Activated naive CD4-positive, alpha-beta T cell treated with anti-CD3 and anti-CD28 coated beads for 36 hours (primary cell): Measurements from ENCODE around the gene TLR9. TPM values are rescaled to one million over a fixed set of nuclear protein-coding genes. Genes with fewer than 3 reads are reported as not detected.
A peak's percentile ranks its signal among the peaks of the same experiment; 100 is the strongest.

Experiments
- CTCF ChIA-PET: fragments of 350-600 bp; sonication (Branson Sonifier 250); formaldehyde crosslinking; loops from one replicate; lab custom pipeline; 2021; ENCODE audit warnings: antibody characterized with exemption; lab: Charles Lee
- DNase-seq: peaks from one replicate; pipeline ENCODE4 v3.0.0-alpha.2; 2020
- H3K27ac Mint-ChIP-seq: one replicate; pipeline ENCODE4 v1.8.0; 2021; ENCODE audit warnings: mild to moderate bottlenecking, mixed read lengths
- H3K27me3 Mint-ChIP-seq: one replicate; pipeline ENCODE4 v1.8.0; 2021; ENCODE audit warnings: low read depth, mixed read lengths
- H3K36me3 Mint-ChIP-seq: one replicate; pipeline ENCODE4 v1.8.0; 2021; ENCODE audit warnings: low read depth, mixed read lengths
- H3K4me1 Mint-ChIP-seq: one replicate; pipeline ENCODE4 v1.8.0; 2021; ENCODE audit warnings: low read depth, mixed read lengths
- H3K4me3 Mint-ChIP-seq: one replicate; pipeline ENCODE4 v1.8.0; 2021; ENCODE audit warnings: mild to moderate bottlenecking, moderate library complexity, mixed read lengths
- H3K9me3 Mint-ChIP-seq: one replicate; pipeline ENCODE4 v1.8.0; 2021; ENCODE audit warnings: mixed read lengths
- intact Hi-C: fragments of 100-400 bp; cut with micrococcal nuclease; formaldehyde crosslinking; loops from one replicate; pipeline ENCODE4 v1.15.1; 2023
- total RNA-seq, 2 experiments: library from RNA; stranded (reverse); gene quantifications; one replicate each; pipeline ENCODE4 v1.2.3, GENCODE V29; 2021

Gene TLR9
- total RNA-seq, 2 experiments from 2014 or later: 0.62 to 0.89 TPM

DNA sequence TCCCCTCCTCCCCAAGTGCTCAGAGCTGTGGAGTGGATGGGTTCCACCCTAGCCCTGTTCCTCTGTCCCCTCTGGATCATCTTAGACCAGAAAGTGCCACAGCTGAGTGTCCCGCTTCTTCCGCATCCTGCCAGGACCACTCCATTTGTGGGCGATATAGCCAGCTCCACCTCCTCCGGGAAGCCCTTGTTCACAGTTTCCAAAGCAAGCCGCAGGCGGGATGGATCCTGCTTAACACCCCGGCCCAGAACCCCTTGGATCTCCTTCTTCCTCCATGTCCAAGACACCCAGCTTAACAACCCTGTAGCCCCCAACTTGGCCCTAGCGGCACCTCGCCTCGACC is 28.0 kb downstream of the TLR9 start:
- Mint-ChIP-seq H3K4me1 (peaks cover 54% of the 10 kb centered on the region), H3K36me3 (peaks cover 24% of the 10 kb centered on the region), H3K27ac (peak overlapping the region; percentile 84), H3K27me3 (no peaks in the 10 kb centered on the region), H3K4me3 (peak overlapping the region; percentile 92), H3K9me3 (no peaks in the 10 kb centered on the region)
- CTCF ChIA-PET: interaction anchor here (1.3 to 1.8 kb wide), 3 partner anchors 23 to 196 kb away, joined by 4 to 14 read pairs (median 5); no protein-coding TSS in a partner anchor
- intact Hi-C loops: loop anchor here (1.0 kb wide), 1 partner anchor 140 kb away; no protein-coding TSS in a partner anchor
- DNase-seq: no peak

DNA sequence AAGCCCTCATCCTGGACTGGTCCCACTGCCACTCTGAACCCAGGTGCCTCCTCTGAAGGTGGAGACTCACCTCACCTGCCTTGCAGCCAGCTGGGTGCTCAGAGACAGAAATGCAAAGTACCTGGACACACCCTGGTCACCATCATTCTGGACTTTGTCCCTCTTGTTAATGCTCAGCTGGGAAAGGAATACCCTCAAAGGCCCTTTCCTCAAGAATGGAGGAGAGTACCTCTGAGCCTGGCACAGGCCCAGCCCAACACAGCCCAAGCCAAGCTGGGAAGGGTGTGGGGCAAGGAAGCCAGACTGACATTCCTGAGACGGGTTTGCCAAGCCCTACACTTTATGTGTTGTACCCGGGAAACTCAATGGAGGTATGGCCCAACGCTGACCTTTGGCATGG is 28.5 kb downstream of the TLR9 start:
- Mint-ChIP-seq H3K9me3 (no peaks in the 10 kb centered on the region), H3K36me3 (peaks cover 21% of the 10 kb centered on the region), H3K4me1 (peaks cover 49% of the 10 kb centered on the region), H3K27ac (peak overlapping the region; percentile 4), H3K4me3 (no peak overlapping the region), H3K27me3 (no peaks in the 10 kb centered on the region)
- no peak for DNase-seq
- intact Hi-C loops: loop anchor here (1.0 kb wide), 1 partner anchor 140 kb away; no protein-coding TSS in a partner anchor
- CTCF ChIA-PET: interaction anchor here (1.3 to 1.8 kb wide), 3 partner anchors 23 to 196 kb away, joined by 4 to 14 read pairs (median 5); no protein-coding TSS in a partner anchor

DNA sequence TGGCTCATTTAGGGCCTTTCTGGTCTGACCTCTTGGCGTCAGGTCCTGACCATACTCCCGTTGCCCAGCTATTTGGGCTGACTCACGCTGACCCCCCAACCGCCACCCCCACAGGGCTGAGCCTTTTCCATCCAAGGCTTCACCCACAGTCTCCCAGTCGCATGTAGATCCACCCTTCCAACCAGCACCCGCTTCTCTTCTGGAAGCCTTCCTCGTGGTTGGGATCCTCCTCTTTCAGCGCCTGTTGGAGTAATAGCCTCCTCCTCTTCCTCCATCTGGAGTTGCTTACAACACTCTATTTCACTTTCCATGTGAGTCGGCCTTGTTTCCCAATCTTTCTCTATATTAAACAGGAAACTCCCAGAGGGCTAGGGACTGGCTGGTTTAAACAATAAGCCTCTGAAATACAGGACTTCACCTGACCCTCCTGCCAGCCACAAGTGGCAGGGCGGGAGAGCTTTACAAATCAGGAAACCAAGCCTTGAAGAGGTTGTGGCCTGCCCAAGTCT is 29.6 kb downstream of the TLR9 start:
- intact Hi-C loops: no loop called here
- no peaks in the 10 kb centered on the region for H3K9me3 Mint-ChIP-seq
- peaks cover 38% of the 10 kb centered on the region for H3K4me1 Mint-ChIP-seq
- H3K27ac Mint-ChIP-seq: no peak overlapping the region
- no peak for DNase-seq
- no peaks in the 10 kb centered on the region for H3K27me3 Mint-ChIP-seq
- CTCF ChIA-PET: interaction anchor here (1.4 to 1.8 kb wide), 2 partner anchors 24 to 143 kb away, joined by 5 read pairs; no protein-coding TSS in a partner anchor
- H3K36me3 Mint-ChIP-seq: peaks cover 14% of the 10 kb centered on the region
- H3K4me3 Mint-ChIP-seq: no peak overlapping the region

DNA sequence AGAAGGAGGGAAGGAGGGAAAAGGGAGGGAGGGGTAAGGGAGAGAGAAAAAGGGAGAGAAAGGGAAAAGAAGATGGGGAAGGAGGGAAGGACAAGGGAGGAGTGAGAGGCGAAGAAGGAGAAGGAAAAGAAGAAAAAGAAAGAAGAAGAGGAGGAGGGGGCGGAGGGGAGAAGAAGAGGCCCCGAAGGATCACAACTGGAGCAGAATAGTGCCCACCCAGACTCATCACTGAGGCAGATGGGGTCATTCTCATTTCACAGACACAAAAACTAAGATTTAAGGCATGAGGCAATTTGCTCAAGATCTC is 30.2 kb downstream of the TLR9 start:
- CTCF ChIA-PET: interaction anchor here (1.4 kb wide), 1 partner anchor 25 kb away, joined by 5 read pairs; no protein-coding TSS in a partner anchor
- H3K27me3 Mint-ChIP-seq: no peaks in the 10 kb centered on the region
- DNase-seq: no peak
- intact Hi-C loops: no loop called here
- H3K36me3 Mint-ChIP-seq: peaks cover 11% of the 10 kb centered on the region
- H3K27ac Mint-ChIP-seq: no peak overlapping the region
- no peaks in the 10 kb centered on the region for H3K9me3 Mint-ChIP-seq
- no peak overlapping the region for H3K4me3 Mint-ChIP-seq
- peaks cover 35% of the 10 kb centered on the region for H3K4me1 Mint-ChIP-seq

DNA sequence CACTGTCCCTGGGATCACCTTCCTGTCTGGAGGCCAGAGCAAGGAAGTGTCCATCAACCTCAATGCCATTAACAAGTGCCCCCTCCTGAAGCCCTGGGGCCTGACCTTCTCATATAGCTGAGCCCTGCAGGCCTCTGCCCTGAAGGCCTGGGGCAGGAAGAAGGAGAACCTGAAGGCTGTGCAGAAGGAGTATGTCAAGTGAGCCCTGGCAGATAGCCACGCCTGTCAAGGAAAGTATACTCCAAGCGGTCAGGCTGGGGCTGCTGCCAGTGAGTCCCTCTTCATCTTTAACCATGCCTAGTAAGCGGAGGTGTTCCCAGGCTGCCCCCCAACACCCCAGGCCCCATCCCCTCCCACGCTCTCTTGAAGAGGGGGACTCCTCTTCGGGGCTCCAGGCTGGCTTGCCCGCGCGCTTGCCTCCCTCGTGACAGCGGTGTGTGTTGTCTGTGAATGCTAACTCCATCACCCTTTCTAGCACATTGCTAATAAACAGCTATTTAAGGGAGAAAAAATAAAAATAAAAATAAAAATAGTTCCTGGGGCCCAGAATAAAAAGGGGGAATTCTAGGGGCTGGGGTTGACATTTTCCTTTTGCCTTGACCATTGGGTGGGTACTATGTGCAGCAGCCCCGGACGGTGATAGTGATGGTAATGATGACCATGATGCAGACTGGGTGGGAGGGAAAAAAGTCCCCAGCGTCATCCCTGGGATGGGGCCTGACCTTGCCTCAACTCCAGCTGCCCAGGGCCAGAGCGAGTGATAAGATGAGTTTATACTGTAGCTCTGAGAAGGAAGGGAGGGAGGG is 30.8 kb downstream of the TLR9 start:
- DNase-seq: no peak
- no peaks in the 10 kb centered on the region for H3K27me3 Mint-ChIP-seq
- H3K4me1 Mint-ChIP-seq: peaks cover 31% of the 10 kb centered on the region
- CTCF ChIA-PET: interaction anchor here (0.5 to 1.4 kb wide), 2 partner anchors 26 to 27 kb away, joined by 4 to 5 read pairs; no protein-coding TSS in a partner anchor
- H3K36me3 Mint-ChIP-seq: peaks cover 7% of the 10 kb centered on the region
- no peaks in the 10 kb centered on the region for H3K9me3 Mint-ChIP-seq
- H3K4me3 Mint-ChIP-seq: no peak overlapping the region
- intact Hi-C loops: no loop called here
- H3K27ac Mint-ChIP-seq: no peak overlapping the region

DNA sequence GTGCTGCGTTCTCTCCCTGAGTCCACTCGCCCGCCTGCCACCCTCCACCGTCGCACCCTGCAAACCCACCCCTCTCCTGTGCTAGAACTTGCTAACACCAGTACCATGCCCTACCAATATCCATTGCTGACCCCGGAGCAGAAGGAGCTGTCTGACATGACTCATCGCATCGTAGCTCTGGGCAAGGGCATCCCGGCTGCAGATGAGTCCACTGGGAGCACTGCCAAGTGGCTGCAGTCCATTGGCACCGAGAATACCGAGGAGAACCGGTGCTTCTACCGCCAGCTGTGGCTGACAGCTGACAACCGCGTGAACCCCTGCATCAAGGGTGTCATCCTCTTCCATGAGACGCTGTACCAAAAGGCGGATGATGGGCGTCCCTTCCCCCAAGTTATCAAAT is 32.4 kb downstream of the TLR9 start:
- H3K4me3 Mint-ChIP-seq: no peak overlapping the region

DNA sequence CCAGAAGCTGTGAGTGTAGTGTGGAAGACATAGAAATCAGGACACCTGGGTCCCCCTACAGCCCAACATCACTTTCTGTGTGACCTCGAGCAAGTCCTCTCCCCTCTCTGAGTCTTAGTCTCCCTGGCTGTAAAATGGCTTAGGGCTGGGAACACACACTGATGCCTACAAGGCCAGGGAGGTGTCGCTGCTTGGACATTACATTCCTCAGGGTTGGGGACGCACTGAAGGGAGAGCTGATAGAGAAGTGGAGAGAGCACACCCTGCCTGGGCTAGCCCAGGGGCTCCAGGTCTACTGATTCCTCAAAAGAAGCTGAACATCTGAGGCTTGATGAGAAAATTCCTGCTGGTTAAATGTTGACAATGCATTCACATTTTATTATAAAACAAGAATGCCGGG is 33.8 kb downstream of the TLR9 start:
- Mint-ChIP-seq H3K27ac (no peak overlapping the region), H3K36me3 (no peaks in the 10 kb centered on the region), H3K4me3 (no peak overlapping the region), H3K27me3 (no peaks in the 10 kb centered on the region), H3K9me3 (no peaks in the 10 kb centered on the region), H3K4me1 (peaks cover 8% of the 10 kb centered on the region)
- no peak for DNase-seq
- CTCF ChIA-PET: interaction anchor here (1.4 kb wide), 1 partner anchor 147 kb away, joined by 4 read pairs; no protein-coding TSS in a partner anchor
- intact Hi-C loops: no loop called here

More for the DNA sequence above, 32.4 kb downstream of the TLR9 start:
- no peak for DNase-seq
- CTCF ChIA-PET: interaction anchor here (1.4 kb wide), 1 partner anchor 146 kb away, joined by 4 read pairs; no protein-coding TSS in a partner anchor
- intact Hi-C loops: no loop called here
- H3K27me3 Mint-ChIP-seq: no peaks in the 10 kb centered on the region
- no peaks in the 10 kb centered on the region for H3K36me3 Mint-ChIP-seq
- H3K9me3 Mint-ChIP-seq: no peaks in the 10 kb centered on the region
- peaks cover 19% of the 10 kb centered on the region for H3K4me1 Mint-ChIP-seq
- no peak overlapping the region for H3K27ac Mint-ChIP-seq

DNA sequence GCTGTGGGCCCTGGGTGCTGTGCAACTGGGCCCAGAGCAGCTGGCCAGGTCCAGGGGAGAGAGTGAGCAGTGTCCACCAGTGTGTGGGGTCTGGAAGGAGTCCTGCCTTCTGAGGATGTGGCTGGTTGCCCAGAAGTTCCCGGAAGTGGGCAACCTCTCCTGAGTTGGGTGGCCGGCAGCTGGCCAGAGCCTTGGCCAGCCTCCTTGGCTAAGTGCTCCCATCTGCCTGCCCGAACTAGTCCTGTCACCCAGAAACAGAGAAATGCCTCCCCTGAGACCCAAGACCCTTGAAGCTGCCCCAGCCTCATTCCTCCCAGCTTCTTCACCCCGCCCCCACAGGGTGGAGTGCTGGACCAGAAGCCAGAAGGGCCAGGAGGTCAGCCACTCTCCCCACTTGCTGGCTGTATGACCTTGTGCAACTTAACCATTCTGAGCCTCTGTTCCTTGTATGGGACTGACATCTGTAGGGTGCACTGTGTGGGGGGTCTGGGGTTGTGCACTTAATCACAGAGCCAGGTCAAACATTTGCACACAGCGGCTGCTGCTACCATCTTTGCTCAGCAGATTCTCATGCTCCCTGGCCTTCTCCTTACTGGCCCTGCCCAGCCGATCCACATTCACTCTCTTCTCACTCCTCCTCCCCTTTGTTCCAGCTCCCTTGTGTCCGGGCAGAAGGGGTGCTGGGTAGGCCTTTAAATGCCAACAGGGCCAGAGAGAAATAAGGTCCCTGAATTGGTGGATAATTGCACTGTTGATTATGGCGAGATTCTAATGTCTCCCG is 35.0 kb downstream of the TLR9 start:
- no peak for DNase-seq
- no peaks in the 10 kb centered on the region for H3K27me3 Mint-ChIP-seq
- intact Hi-C loops: no loop called here
- no peaks in the 10 kb centered on the region for H3K9me3 Mint-ChIP-seq
- no peak overlapping the region for H3K27ac Mint-ChIP-seq
- CTCF ChIA-PET: no interaction called here
- no peaks in the 10 kb centered on the region for H3K4me1 Mint-ChIP-seq
- no peak overlapping the region for H3K4me3 Mint-ChIP-seq
- H3K36me3 Mint-ChIP-seq: no peaks in the 10 kb centered on the region

DNA sequence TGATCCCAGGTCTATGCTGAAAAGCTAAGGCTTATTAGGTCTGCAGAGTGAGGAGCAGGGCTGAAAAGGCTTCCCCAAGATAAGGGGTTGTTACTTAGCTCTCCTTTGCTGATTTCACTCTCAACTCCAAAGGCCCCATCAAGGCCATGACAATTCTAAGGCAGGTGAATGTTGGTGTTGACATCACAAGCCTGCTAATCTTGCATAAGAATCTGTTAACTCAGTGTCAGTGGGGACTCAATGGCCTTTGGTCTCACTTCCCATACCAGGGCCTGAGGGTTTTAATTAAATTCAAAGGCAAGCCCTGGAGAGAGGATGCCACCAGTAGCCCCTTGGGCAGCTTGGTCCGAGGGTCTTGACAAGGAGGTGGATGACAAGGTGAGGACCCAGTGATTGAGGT is 36.9 kb downstream of the TLR9 start:
- intact Hi-C loops: no loop called here
- CTCF ChIA-PET: interaction anchor here (0.6 kb wide), 1 partner anchor 206 kb away, joined by 3 read pairs; no protein-coding TSS in a partner anchor
- Mint-ChIP-seq H3K27ac (no peak overlapping the region), H3K36me3 (no peaks in the 10 kb centered on the region), H3K4me1 (no peaks in the 10 kb centered on the region), H3K9me3 (no peaks in the 10 kb centered on the region), H3K27me3 (no peaks in the 10 kb centered on the region), H3K4me3 (no peak overlapping the region)
- no peak for DNase-seq

DNA sequence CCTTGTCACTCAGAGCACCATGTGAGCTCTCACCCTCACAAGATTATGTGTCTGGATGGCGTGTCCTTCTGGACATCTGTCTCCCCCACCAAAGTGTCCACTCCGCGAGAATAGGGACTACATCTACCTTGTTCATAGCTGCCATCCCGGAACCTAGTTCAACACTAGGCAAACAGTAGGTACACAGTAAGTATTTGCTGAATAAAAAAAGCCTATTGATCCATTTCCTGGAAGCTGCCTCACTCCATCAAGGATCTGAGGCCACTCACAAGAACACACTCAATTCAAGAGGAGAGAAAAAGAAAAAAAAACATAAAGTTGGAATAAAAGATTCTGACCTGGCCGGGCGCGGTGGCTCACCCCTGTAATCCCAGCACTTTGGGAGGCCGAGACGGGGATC is 38.7 kb downstream of the TLR9 start:
- Mint-ChIP-seq H3K9me3 (no peaks in the 10 kb centered on the region), H3K4me1 (no peaks in the 10 kb centered on the region), H3K4me3 (no peak overlapping the region), H3K36me3 (no peaks in the 10 kb centered on the region), H3K27me3 (no peaks in the 10 kb centered on the region), H3K27ac (no peak overlapping the region)
- intact Hi-C loops: no loop called here
- DNase-seq: no peak
- CTCF ChIA-PET: interaction anchor here (0.7 to 0.9 kb wide), 2 partner anchors 186 to 544 kb away, joined by 3 read pairs; no protein-coding TSS in a partner anchor

DNA sequence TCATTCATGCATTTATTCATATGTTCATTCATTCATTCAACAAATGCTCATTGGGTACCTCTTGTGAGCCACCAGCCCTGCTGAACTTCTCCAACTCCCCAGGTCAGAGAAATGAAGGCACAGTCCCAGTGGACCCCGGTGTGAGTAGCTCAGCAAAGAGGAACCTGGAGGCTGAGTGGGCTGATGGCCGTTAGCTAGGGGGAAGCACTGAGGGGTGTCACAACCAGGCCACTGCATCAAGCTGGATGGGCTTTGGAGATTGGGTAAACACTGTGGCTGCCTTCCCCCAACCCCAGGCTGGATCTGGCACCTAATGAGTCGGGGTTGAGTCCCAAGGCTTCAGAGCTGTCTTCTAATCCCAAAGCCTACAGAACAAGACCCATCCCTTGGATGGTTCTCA is 39.6 kb downstream of the TLR9 start:
- H3K27me3 Mint-ChIP-seq: no peaks in the 10 kb centered on the region
- H3K27ac Mint-ChIP-seq: no peak overlapping the region
- H3K4me1 Mint-ChIP-seq: no peaks in the 10 kb centered on the region
- CTCF ChIA-PET: no interaction called here
- H3K4me3 Mint-ChIP-seq: no peak overlapping the region
- no peaks in the 10 kb centered on the region for H3K36me3 Mint-ChIP-seq
- no peaks in the 10 kb centered on the region for H3K9me3 Mint-ChIP-seq
- intact Hi-C loops: no loop called here
- DNase-seq: no peak

DNA sequence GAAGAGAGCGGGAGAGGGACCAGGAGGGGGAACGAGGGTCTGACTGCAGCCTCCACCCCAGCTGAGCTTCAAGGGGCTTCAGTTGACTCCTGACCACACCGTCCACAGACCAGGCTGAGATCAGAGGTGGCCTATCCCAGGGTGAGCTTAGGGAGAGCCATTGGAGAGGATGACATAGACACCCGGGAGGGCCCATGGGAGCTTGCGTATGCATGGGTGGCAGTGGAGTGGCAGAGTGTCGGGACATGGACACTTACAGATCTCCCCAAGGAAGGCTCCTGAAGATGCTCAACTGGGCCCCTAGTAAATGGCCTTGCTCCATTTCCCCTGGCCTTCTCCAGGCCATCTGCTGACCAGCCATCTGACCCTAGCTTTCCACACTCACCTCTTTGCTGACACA is 40.1 kb downstream of the TLR9 start:
- no peak for DNase-seq
- no peaks in the 10 kb centered on the region for H3K4me1 Mint-ChIP-seq
- H3K9me3 Mint-ChIP-seq: no peaks in the 10 kb centered on the region
- CTCF ChIA-PET: no interaction called here
- no peaks in the 10 kb centered on the region for H3K36me3 Mint-ChIP-seq
- no peaks in the 10 kb centered on the region for H3K27me3 Mint-ChIP-seq
- H3K27ac Mint-ChIP-seq: no peak overlapping the region
- intact Hi-C loops: no loop called here
- no peak overlapping the region for H3K4me3 Mint-ChIP-seq
